K562 (cell line): ENCODE data around the gene OCEL1. TPM values are rescaled to one million over a fixed set of nuclear protein-coding genes. Genes with fewer than 3 reads are reported as not detected.

Experiments
- MTF1 ChIP-seq: fragments of 250-450 bp; sonication (Bioruptor Pico); IDR thresholded peaks from 2 replicates; pipeline ENCODE4 v1.9.0; 2021; ENCODE audit warnings: moderate library complexity, mild to moderate bottlenecking, inconsistent platforms, borderline replicate concordance
- NONO ChIP-seq, 2 experiments: fragments of 200-400 bp in 1 of 2; fragments of 450-650 bp in 1 of 2; formaldehyde crosslinking in 1 of 2; IDR thresholded peaks; 2 replicates each; pipeline ENCODE4 v1.6.1; 2017; ENCODE audit warnings: low read depth in 2 of 2, mild to moderate bottlenecking in 2 of 2, moderate library complexity in 2 of 2, low read length in 1 of 2
- POLR2H ChIP-seq: IDR thresholded peaks from 2 replicates; pipeline ENCODE4 v1.6.1; 2016; ENCODE audit warnings: missing genetic modification characterization, low read depth, mild to moderate bottlenecking, control low read depth, missing compliant biosample characterization, moderate library complexity
- TOE1 ChIP-seq, 2 experiments: fragments of 450-650 bp in 1 of 2; sonication (generic) in 1 of 2; formaldehyde crosslinking in 1 of 2; IDR thresholded peaks; 2 replicates each; pipeline versions ENCODE4 v1.7.1 to v1.8.0; 2016 to 2022; ENCODE audit warnings: borderline replicate concordance in 2 of 2, mild to moderate bottlenecking in 2 of 2, antibody characterized with exemption in 1 of 2, inconsistent platforms in 1 of 2, low read depth in 1 of 2, missing genetic modification reagents in 1 of 2, moderate library complexity in 1 of 2
- polyA plus RNA-seq, 8 experiments: library from polyadenylated mRNA; depleted of rRNA in 4 of 8; stranded (reverse) in 5 of 8; unstranded in 3 of 8; fragments of >200 nt; fragmentation: Nextera tagmentation in 2 of 8; fragmentation: Illumina TruSeq in 1 of 8; extraction: Ambion mirVana in 2 of 8; extraction: Trizol in 1 of 8; gene quantifications; 2 replicates each; pipeline versions ENCODE4 v1.2.1 to v1.2.3, GENCODE V29; 2011 to 2014; ENCODE audit warnings: inconsistent platforms in 1 of 8, missing spikeins in 1 of 8
- total RNA-seq, 7 experiments: library from RNA; depleted of rRNA in 6 of 7; stranded (reverse); fragments of >200 nt in 6 of 7; fragmentation: Illumina TruSeq in 2 of 7; extraction: Trizol in 2 of 7; gene quantifications; 2 replicates each; pipeline versions ENCODE4 v1.2.1 to v1.2.3, GENCODE V29; 2011 to 2021; ENCODE audit warnings: low replicate concordance in 1 of 7
- TF ChIP-seq, protein P1 (sequence below), 2 experiments: fragments of 450-650 bp in 1 of 2; sonication (generic) in 1 of 2; formaldehyde crosslinking in 1 of 2; IDR thresholded peaks; 2 replicates each; pipeline versions ENCODE4 v1.7.1 to v1.9.0; 2016 to 2022; ENCODE audit warnings: inconsistent platforms in 1 of 2, mild to moderate bottlenecking in 1 of 2, missing genetic modification reagents in 1 of 2
- TF ChIP-seq, protein P2 (sequence below), 2 experiments: IDR thresholded peaks; 2 replicates each; pipeline ENCODE4 v1.6.1; 2011; ENCODE audit warnings: borderline replicate concordance in 1 of 2, control low read depth in 1 of 2, low read depth in 1 of 2, low read length in 1 of 2, mild to moderate bottlenecking in 1 of 2, mixed read lengths in 1 of 2, moderate library complexity in 1 of 2; ENCODE audit not compliant: insufficient read depth in 1 of 2, insufficient read length in 1 of 2, poor library complexity in 1 of 2, severe bottlenecking in 1 of 2; ENCODE audit errors: extremely low read depth in 1 of 2
- TF ChIP-seq, protein P3 (sequence below), 3 experiments: fragments of 200-800 bp in 1 of 3; fragments of 250-450 bp in 1 of 3; fragments of 450-650 bp in 1 of 3; sonication (Bioruptor Pico) in 1 of 3; sonication (Bioruptor generic) in 1 of 3; formaldehyde crosslinking in 1 of 3; IDR thresholded peaks; 2 replicates each; pipeline versions ENCODE4 v1.6.1 to v1.8.0; 2016 to 2022; ENCODE audit warnings: mild to moderate bottlenecking in 2 of 3, missing genetic modification characterization in 2 of 3, missing compliant biosample characterization in 1 of 3, moderate library complexity in 1 of 3
- TF ChIP-seq, protein P4 (sequence below): sonication (generic); formaldehyde crosslinking; IDR thresholded peaks from 2 replicates; pipeline ENCODE4 v1.8.1; 2023; ENCODE audit warnings: mild to moderate bottlenecking, missing genetic modification reagents

The OCEL1 gene
- total and polyA plus RNA-seq, 9 of the 15 experiments (the other 6 are each of a cell fraction or from before 2014, with no cell fraction given), result 8.0 to 38.0 (median 12.4) TPM

DNA sequence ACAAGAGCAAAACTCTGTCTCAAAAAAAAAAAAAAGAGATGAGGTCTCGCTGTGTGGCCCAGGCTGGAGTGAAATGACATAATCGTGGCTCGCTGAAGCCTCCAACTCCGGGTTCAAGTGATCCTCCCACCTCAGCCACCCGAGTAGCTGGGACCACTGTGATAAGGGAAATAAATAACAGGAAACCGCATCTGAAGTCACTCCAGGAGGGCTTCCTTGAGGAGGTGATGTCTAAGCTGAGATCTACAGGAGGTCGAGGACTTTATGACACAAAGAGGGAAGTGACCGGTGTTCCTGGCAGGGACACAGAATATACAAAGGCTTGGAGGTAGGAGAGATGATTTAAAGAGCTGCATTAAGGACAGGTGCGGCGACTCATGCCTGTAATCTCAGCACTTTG, 28.6 kb downstream of the OCEL1 start (continued):
- TF ChIP-seq, protein P1, sequence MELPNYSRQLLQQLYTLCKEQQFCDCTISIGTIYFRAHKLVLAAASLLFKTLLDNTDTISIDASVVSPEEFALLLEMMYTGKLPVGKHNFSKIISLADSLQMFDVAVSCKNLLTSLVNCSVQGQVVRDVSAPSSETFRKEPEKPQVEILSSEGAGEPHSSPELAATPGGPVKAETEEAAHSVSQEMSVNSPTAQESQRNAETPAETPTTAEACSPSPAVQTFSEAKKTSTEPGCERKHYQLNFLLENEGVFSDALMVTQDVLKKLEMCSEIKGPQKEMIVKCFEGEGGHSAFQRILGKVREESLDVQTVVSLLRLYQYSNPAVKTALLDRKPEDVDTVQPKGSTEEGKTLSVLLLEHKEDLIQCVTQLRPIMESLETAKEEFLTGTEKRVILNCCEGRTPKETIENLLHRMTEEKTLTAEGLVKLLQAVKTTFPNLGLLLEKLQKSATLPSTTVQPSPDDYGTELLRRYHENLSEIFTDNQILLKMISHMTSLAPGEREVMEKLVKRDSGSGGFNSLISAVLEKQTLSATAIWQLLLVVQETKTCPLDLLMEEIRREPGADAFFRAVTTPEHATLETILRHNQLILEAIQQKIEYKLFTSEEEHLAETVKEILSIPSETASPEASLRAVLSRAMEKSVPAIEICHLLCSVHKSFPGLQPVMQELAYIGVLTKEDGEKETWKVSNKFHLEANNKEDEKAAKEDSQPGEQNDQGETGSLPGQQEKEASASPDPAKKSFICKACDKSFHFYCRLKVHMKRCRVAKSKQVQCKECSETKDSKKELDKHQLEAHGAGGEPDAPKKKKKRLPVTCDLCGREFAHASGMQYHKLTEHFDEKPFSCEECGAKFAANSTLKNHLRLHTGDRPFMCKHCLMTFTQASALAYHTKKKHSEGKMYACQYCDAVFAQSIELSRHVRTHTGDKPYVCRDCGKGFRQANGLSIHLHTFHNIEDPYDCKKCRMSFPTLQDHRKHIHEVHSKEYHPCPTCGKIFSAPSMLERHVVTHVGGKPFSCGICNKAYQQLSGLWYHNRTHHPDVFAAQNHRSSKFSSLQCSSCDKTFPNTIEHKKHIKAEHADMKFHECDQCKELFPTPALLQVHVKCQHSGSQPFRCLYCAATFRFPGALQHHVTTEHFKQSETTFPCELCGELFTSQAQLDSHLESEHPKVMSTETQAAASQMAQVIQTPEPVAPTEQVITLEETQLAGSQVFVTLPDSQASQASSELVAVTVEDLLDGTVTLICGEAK (IDR thresholded peaks at IDR 0.05), result no peak
- TF ChIP-seq, protein P1 (CRISPR knock-in tag; IDR thresholded peaks at IDR 0.05), result no peak
- TF ChIP-seq, protein P2, sequence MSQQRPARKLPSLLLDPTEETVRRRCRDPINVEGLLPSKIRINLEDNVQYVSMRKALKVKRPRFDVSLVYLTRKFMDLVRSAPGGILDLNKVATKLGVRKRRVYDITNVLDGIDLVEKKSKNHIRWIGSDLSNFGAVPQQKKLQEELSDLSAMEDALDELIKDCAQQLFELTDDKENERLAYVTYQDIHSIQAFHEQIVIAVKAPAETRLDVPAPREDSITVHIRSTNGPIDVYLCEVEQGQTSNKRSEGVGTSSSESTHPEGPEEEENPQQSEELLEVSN (IDR thresholded peaks at IDR 0.05; ENCODE audit: borderline replicate concordance in 1 of 2, extremely low read depth in 1 of 2, insufficient read depth in 1 of 2, insufficient read length in 1 of 2, low read depth in 1 of 2, low read length in 1 of 2, poor library complexity in 1 of 2, severe bottlenecking in 1 of 2), result no peak
- no peak for TF ChIP-seq POLR2H
- TF ChIP-seq, protein P3, sequence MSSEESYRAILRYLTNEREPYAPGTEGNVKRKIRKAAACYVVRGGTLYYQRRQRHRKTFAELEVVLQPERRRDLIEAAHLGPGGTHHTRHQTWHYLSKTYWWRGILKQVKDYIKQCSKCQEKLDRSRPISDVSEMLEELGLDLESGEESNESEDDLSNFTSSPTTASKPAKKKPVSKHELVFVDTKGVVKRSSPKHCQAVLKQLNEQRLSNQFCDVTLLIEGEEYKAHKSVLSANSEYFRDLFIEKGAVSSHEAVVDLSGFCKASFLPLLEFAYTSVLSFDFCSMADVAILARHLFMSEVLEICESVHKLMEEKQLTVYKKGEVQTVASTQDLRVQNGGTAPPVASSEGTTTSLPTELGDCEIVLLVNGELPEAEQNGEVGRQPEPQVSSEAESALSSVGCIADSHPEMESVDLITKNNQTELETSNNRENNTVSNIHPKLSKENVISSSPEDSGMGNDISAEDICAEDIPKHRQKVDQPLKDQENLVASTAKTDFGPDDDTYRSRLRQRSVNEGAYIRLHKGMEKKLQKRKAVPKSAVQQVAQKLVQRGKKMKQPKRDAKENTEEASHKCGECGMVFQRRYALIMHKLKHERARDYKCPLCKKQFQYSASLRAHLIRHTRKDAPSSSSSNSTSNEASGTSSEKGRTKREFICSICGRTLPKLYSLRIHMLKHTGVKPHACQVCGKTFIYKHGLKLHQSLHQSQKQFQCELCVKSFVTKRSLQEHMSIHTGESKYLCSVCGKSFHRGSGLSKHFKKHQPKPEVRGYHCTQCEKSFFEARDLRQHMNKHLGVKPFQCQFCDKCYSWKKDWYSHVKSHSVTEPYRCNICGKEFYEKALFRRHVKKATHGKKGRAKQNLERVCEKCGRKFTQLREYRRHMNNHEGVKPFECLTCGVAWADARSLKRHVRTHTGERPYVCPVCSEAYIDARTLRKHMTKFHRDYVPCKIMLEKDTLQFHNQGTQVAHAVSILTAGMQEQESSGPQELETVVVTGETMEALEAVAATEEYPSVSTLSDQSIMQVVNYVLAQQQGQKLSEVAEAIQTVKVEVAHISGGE (CRISPR knock-in tag; IDR thresholded peaks at IDR 0.05), result no peak
- TF ChIP-seq NONO (IDR thresholded peaks at IDR 0.05; ENCODE audit: low read depth in 2 of 2, low read length in 1 of 2), result no peak
- TF ChIP-seq, protein P4, sequence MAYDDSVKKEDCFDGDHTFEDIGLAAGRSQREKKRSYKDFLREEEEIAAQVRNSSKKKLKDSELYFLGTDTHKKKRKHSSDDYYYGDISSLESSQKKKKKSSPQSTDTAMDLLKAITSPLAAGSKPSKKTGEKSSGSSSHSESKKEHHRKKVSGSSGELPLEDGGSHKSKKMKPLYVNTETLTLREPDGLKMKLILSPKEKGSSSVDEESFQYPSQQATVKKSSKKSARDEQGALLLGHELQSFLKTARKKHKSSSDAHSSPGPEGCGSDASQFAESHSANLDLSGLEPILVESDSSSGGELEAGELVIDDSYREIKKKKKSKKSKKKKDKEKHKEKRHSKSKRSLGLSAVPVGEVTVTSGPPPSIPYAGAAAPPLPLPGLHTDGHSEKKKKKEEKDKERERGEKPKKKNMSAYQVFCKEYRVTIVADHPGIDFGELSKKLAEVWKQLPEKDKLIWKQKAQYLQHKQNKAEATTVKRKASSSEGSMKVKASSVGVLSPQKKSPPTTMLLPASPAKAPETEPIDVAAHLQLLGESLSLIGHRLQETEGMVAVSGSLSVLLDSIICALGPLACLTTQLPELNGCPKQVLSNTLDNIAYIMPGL (CRISPR knock-in tag), result no peak
- TF ChIP-seq MTF1 (CRISPR knock-in tag), result no peak
- no peak for TF ChIP-seq TOE1 (IDR thresholded peaks at IDR 0.05; ENCODE audit: borderline replicate concordance)
- TF ChIP-seq TOE1 (CRISPR knock-in tag; IDR thresholded peaks at IDR 0.05; ENCODE audit: borderline replicate concordance, low read depth), result no peak
